Lower leg skin (tissue), 4 donors: ENCODE measurements around the gene MRPS2. TPM values are rescaled to one million over a fixed set of nuclear protein-coding genes. Genes with fewer than 3 reads are reported as not detected.
"Not testable (repeated sequence)": the region's sequence is repeated elsewhere in the genome, so short reads cannot be mapped to it uniquely, and the experiment has no call there.

Experiments
- DNase-seq, 2 donors: peaks; one replicate each; pipeline ENCODE4 v3.0.0-alpha.2; 2019; ENCODE audit warnings: low spot score in 2 of 2
- H3K4me3 ChIP-seq: fragments of 200-600 bp; sonication (generic); 2 replicates; pipeline ENCODE4 v1.5.1; 2017; ENCODE audit warnings: mild to moderate bottlenecking, low read depth; ENCODE audit not compliant: poor library complexity, severe bottlenecking
- CTCF ChIP-seq, 3 donors: fragments of 450-650 bp; IDR thresholded peaks; one replicate each; pipeline ENCODE4 v1.5.1; 2016; ENCODE audit warnings: antibody characterized with exemption in 3 of 3, mild to moderate bottlenecking in 3 of 3, moderate library complexity in 2 of 3
- POLR2A ChIP-seq, 2 donors: fragments of 450-650 bp; IDR thresholded peaks; one replicate each; pipeline ENCODE4 v1.6.1; 2016 to 2017; ENCODE audit warnings: antibody characterized with exemption in 2 of 2, mild to moderate bottlenecking in 1 of 2, moderate library complexity in 1 of 2
- WGBS, 2 donors: methylation state at CpG; one replicate each; pipeline ENCODE4 v1.1.5; 2018; 5-methylcytosine and 5-hydroxymethylcytosine counted together
- intact Hi-C: fragments of 100-400 bp; cut with DNase I; formaldehyde crosslinking; loops from one replicate; pipeline ENCODE4 v1.15.0; 2023; ENCODE audit warnings: low total_unique reads
- total RNA-seq, 4 donors: library from RNA; depleted of rRNA; stranded (reverse); fragments of >200 nt; gene quantifications; one replicate each; pipeline ENCODE4 v1.1.0, GENCODE V29; 2016

The MRPS2 gene
- total RNA-seq, 4 donors from 2014 or later: 41.3 to 61.6 (median 49.7) TPM

- no peak for TF ChIP-seq CTCF (IDR thresholded peaks at IDR 0.05)
- TF ChIP-seq POLR2A (IDR thresholded peaks at IDR 0.05): no peak
- intact Hi-C loops: no loop called here
- H3K4me3 ChIP-seq: no peak overlapping the region
- 59 to 71% methylated on average over 9 to 11 of the region's 11 CpGs for WGBS, 2 donors
- DNase-seq: peak in 1 of 2 donors; percentile 76
These were observed 25.7 kb downstream of the MRPS2 start for GRCh38 chr9:135526089-135526729.

- intact Hi-C loops: no loop called here
- no peak for TF ChIP-seq POLR2A (IDR thresholded peaks at IDR 0.05)
- no peak for TF ChIP-seq CTCF (IDR thresholded peaks at IDR 0.05)
- DNase-seq: peak in 1 of 2 donors; percentile 79
- WGBS, 2 donors: 72 to 76% methylated on average over 24 to 30 of the region's 30 CpGs
- no peak overlapping the region for H3K4me3 ChIP-seq
These were observed 26.5 kb downstream of the MRPS2 start for GRCh38 chr9:135526730-135527571.

- 89 to 94% methylated on average over 10 of the region's 10 CpGs for WGBS, 2 donors
- intact Hi-C loops: not testable (repeated sequence)
These were observed 28.5 kb downstream of the MRPS2 start for GRCh38 chr9:135528842-135529435.

GRCh38 chr9:135530146-135530545 lies 29.7 kb downstream of the MRPS2 start:
- TF ChIP-seq POLR2A (IDR thresholded peaks at IDR 0.05) (no peak), CTCF (IDR thresholded peaks at IDR 0.05) (no peak)
- peak in 1 of 2 donors; percentile 42 for DNase-seq
- 83 to 92% methylated on average over 5 of the region's 5 CpGs for WGBS, 2 donors
- intact Hi-C loops: no loop called here
- no peak overlapping the region for H3K4me3 ChIP-seq

More at GRCh38 chr9:135528842-135529435, 28.5 kb downstream of the MRPS2 start:
- DNase-seq: peak in 1 of 2 donors; percentile 61
- not testable (repeated sequence) for H3K4me3 ChIP-seq

- 88 to 96% methylated on average over 6 to 9 of the region's 10 CpGs for WGBS, 2 donors
- peak in 1 of 2 donors; percentile 77 for DNase-seq
- no peak overlapping the region for H3K4me3 ChIP-seq
- no peak for TF ChIP-seq CTCF (IDR thresholded peaks at IDR 0.05)
- intact Hi-C loops: no loop called here
These were observed 30.6 kb downstream of the MRPS2 start for GRCh38 chr9:135531096-135531495.

- H3K4me3 ChIP-seq: no peak overlapping the region
- no peak for DNase-seq
- TF ChIP-seq POLR2A (IDR thresholded peaks at IDR 0.05) (no peak), CTCF (IDR thresholded peaks at IDR 0.05) (no peak)
- intact Hi-C loops: no loop called here
- WGBS, 2 donors: 89 to 94% methylated on average over 3 of the region's 3 CpGs
These were observed 32.6 kb downstream of the MRPS2 start for GRCh38 chr9:135533113-135533512.
